Prostate gland (tissue), 2 donors: ENCODE data around the gene MTOR. TPM values are rescaled to one million over a fixed set of nuclear protein-coding genes. Genes with fewer than 3 reads are reported as not detected.
"Not testable (repeated sequence)": the region's sequence is repeated elsewhere in the genome, so short reads cannot be mapped to it uniquely, and the experiment has no call there.

Source experiments
- DNase-seq: peaks from one replicate; pipeline ENCODE4 v3.0.0-alpha.2; 2019; ENCODE audit warnings: low spot score
- H3K27ac ChIP-seq, 2 donors: fragments of 200-600 bp; sonication (generic); 2 replicates each; pipeline ENCODE4 v1.5.1; 2017 to 2019
- H3K27me3 ChIP-seq: fragments of 200-600 bp; sonication (generic); replicated peaks from 2 replicates; pipeline ENCODE4 v1.5.1; 2019; ENCODE audit not compliant: insufficient read depth
- H3K36me3 ChIP-seq, 2 donors: fragments of 200-600 bp; sonication (generic); 1 replicate in 1 of 2; 2 replicates in 1 of 2; pipeline versions ENCODE4 v1.5.1 to v1.8.1; 2017 to 2019
- H3K4me1 ChIP-seq: fragments of 200-600 bp; sonication (generic); replicated peaks from 2 replicates; pipeline ENCODE4 v1.5.1; 2019
- H3K4me3 ChIP-seq, 2 donors: fragments of 200-600 bp; sonication (generic); 2 replicates each; pipeline ENCODE4 v1.5.1; 2017 to 2019
- H3K9me3 ChIP-seq: fragments of 200-600 bp; sonication (generic); 2 replicates; pipeline ENCODE4 v1.5.1; 2017
- CTCF ChIP-seq, 4 experiments: fragments of 200-600 bp in 2 of 4; fragments of 450-650 bp in 2 of 4; sonication (generic) in 2 of 4; IDR thresholded peaks; 1 replicate in 3 of 4; 2 replicates in 1 of 4; pipeline ENCODE4 v1.5.1; 2016 to 2019; ENCODE audit warnings: antibody characterized with exemption in 4 of 4, mild to moderate bottlenecking in 2 of 4, moderate library complexity in 2 of 4
- POLR2A ChIP-seq: fragments of 450-650 bp; IDR thresholded peaks from one replicate; pipeline ENCODE4 v1.6.1; 2016; ENCODE audit warnings: antibody characterized with exemption, mild to moderate bottlenecking
- POLR2AphosphoS5 ChIP-seq: sonication (generic); formaldehyde crosslinking; IDR thresholded peaks from one replicate; pipeline ENCODE4 v1.6.1; 2017; ENCODE audit warnings: antibody characterized with exemption
- WGBS: methylation state at CpG from one replicate; pipeline ENCODE4 v1.1.5; 2018; 5-methylcytosine and 5-hydroxymethylcytosine counted together
- intact Hi-C: fragments of 100-400 bp; cut with DNase I; formaldehyde crosslinking; loops from one replicate; pipeline ENCODE4 v1.14.2; 2022
- total RNA-seq, 2 donors: library from RNA; depleted of rRNA; stranded (reverse); fragments of >200 nt; gene quantifications; one replicate each; pipeline ENCODE4 v1.1.0, GENCODE V29; 2016

Gene MTOR
- total RNA-seq, 2 donors from 2014 or later: 34.7 to 56.1 TPM

- DNase-seq: no peak
- H3K36me3 ChIP-seq: peaks cover 8 to 12% of the 10 kb centered on the region in 2 donors
- H3K4me3 ChIP-seq: no peak overlapping the region
- TF ChIP-seq POLR2AphosphoS5: no peak
- no peak overlapping the region for H3K27ac ChIP-seq
- H3K4me1 ChIP-seq: no peaks in the 10 kb centered on the region
- H3K27me3 ChIP-seq: no peaks in the 10 kb centered on the region
- 88% methylated on average over 10 of the region's 10 CpGs for WGBS
- intact Hi-C loops: no loop called here
- H3K9me3 ChIP-seq: no peaks in the 10 kb centered on the region
These were observed 156.8 kb downstream of the MTOR start for GRCh38 chr1:11105586-11105985.

- Histone ChIP-seq H3K27ac (no peak overlapping the region), H3K4me1 (no peaks in the 10 kb centered on the region), H3K27me3 (no peaks in the 10 kb centered on the region), H3K36me3 (peaks cover 0 to 7% of the 10 kb centered on the region in 2 donors), H3K4me3 (no peak overlapping the region), H3K9me3 (no peaks in the 10 kb centered on the region)
- TF ChIP-seq POLR2A: no peak
- no peak for TF ChIP-seq CTCF (IDR thresholded peaks at IDR 0.05)
- no peak for DNase-seq
- intact Hi-C loops: no loop called here
- 91% methylated on average over 6 of the region's 6 CpGs for WGBS
These were observed 161.0 kb downstream of the MTOR start for GRCh38 chr1:11101347-11101746.

- H3K9me3 ChIP-seq, H3K4me1 ChIP-seq, H3K27ac ChIP-seq, H3K4me3 ChIP-seq, DNase-seq, H3K36me3 ChIP-seq, intact Hi-C loops, H3K27me3 ChIP-seq: not testable (repeated sequence)
- 94% methylated on average over 17 of the region's 17 CpGs for WGBS
These were observed 161.5 kb downstream of the MTOR start for GRCh38 chr1:11100806-11101205.

- TF ChIP-seq CTCF (IDR thresholded peaks at IDR 0.05) (no peak), POLR2A (no peak), POLR2AphosphoS5 (no peak)
- DNase-seq: no peak
- Histone ChIP-seq H3K36me3 (peaks cover 0 to 6% of the 10 kb centered on the region in 2 donors), H3K27me3 (no peaks in the 10 kb centered on the region), H3K4me3 (peak overlapping the region; percentile 78 to 91), H3K27ac (peak overlapping the region; percentile 73 to 78), H3K9me3 (no peaks in the 10 kb centered on the region), H3K4me1 (no peaks in the 10 kb centered on the region)
- 53% methylated on average over 13 of the region's 13 CpGs for WGBS
- intact Hi-C loops: no loop called here
These were observed 162.2 kb downstream of the MTOR start for GRCh38 chr1:11100149-11100493.

- Histone ChIP-seq H3K36me3 (peaks cover 0 to 6% of the 10 kb centered on the region in 2 donors), H3K9me3 (no peaks in the 10 kb centered on the region), H3K4me1 (no peaks in the 10 kb centered on the region), H3K4me3 (peak within 1 kb of the TSS; percentile 78 to 91), H3K27me3 (no peaks in the 10 kb centered on the region), H3K27ac (peak within 1 kb of the TSS; percentile 73 to 78)
- under 1% methylated on average over 76 of the region's 78 CpGs for WGBS
- peak; percentile 88 for DNase-seq
- TF ChIP-seq POLR2AphosphoS5 (peak; percentile 94), POLR2A (peak; percentile 56), CTCF (IDR thresholded peaks at IDR 0.05) (peak in 1 of 4 experiments; percentile 21)
- intact Hi-C loops: no loop called here
These were observed 162.8 kb downstream of the MTOR start, which contains the start of gene EXOSC10 for GRCh38 chr1:11099310-11100148. TSS of gene EXOSC10 (minus strand) at chr1:11099869. CDS start at chr1:11099831, 38 bp downstream.

GRCh38 chr1:11098931-11099309 lies 163.4 kb downstream of the MTOR start:
- peak overlapping the region; percentile 73 to 78 for H3K27ac ChIP-seq
- peak overlapping the region; percentile 78 to 91 for H3K4me3 ChIP-seq
- TF ChIP-seq POLR2A (no peak), POLR2AphosphoS5 (no peak)
- no peaks in the 10 kb centered on the region for H3K9me3 ChIP-seq
- WGBS: 12% methylated on average over 5 of the region's 5 CpGs
- no peaks in the 10 kb centered on the region for H3K27me3 ChIP-seq
- no peak for DNase-seq
- intact Hi-C loops: no loop called here
- H3K4me1 ChIP-seq: no peaks in the 10 kb centered on the region
- H3K36me3 ChIP-seq: peaks cover 0 to 9% of the 10 kb centered on the region in 2 donors

- H3K9me3 ChIP-seq, H3K36me3 ChIP-seq, H3K4me3 ChIP-seq, H3K27me3 ChIP-seq, DNase-seq, intact Hi-C loops, H3K27ac ChIP-seq, H3K4me1 ChIP-seq: not testable (repeated sequence)
- WGBS: 93% methylated on average over 3 of the region's 3 CpGs
These were observed 178.6 kb downstream of the MTOR start for GRCh38 chr1:11083784-11084183.
